Measurements from ENCODE around the gene WNT3A.

The WNT3A gene

GRCh38 chr1:228034954-228035837, 28.4 kb downstream of the WNT3A start:
- DNase-seq = no peak

GRCh38 chr1:228035844-228036243, 29.0 kb downstream of the WNT3A start:
- DNase-seq = no peak

GRCh38 chr1:228036701-228037231, 30.0 kb downstream of the WNT3A start:
- no peak for DNase-seq

- DNase-seq = peak; percentile 56
These were observed 30.9 kb downstream of the WNT3A start for GRCh38 chr1:228037401-228038386.

- DNase-seq = no peak
These were observed 31.7 kb downstream of the WNT3A start for GRCh38 chr1:228038387-228039005.

- no peak for DNase-seq
These were observed 32.5 kb downstream of the WNT3A start for GRCh38 chr1:228039006-228039903.

GRCh38 chr1:228039986-228040385, 33.2 kb downstream of the WNT3A start:
- no peak for DNase-seq

GRCh38 chr1:228041316-228041715, 34.5 kb downstream of the WNT3A start:
- no peak for DNase-seq

GRCh38 chr1:228042508-228042907, 35.7 kb downstream of the WNT3A start:
- no peak for DNase-seq

GRCh38 chr1:228043281-228043848, 36.6 kb downstream of the WNT3A start:
- DNase-seq = no peak

- no peak for DNase-seq
These were observed 38.2 kb downstream of the WNT3A start for GRCh38 chr1:228044961-228045360.

GRCh38 chr1:228045405-228045804, 38.6 kb downstream of the WNT3A start:
- no peak for DNase-seq

GRCh38 chr1:228045871-228046270, 39.1 kb downstream of the WNT3A start:
- no peak for DNase-seq

- DNase-seq = no peak
These were observed 39.8 kb downstream of the WNT3A start for GRCh38 chr1:228046421-228047182.

- no peak for DNase-seq
These were observed 40.3 kb downstream of the WNT3A start for GRCh38 chr1:228047183-228047466.

GRCh38 chr1:228048120-228048519, 41.3 kb downstream of the WNT3A start:
- DNase-seq = no peak

GRCh38 chr1:228048659-228049298, 42.0 kb downstream of the WNT3A start:
- no peak for DNase-seq

GRCh38 chr1:228050571-228051231, 43.9 kb downstream of the WNT3A start:
- no peak for DNase-seq

GRCh38 chr1:228058172-228058948, 51.6 kb downstream of the WNT3A start:
- DNase-seq = no peak

All from activated CD4-positive, alpha-beta T cell treated with anti-CD3 and anti-CD28 coated beads, Interleukin-2, Interleukin-6, amounts not matched to agents 100 ng/mL and 50 ng/mL, durations not matched to agents 16 hours and 8 hours (primary cell).